ENCODE results near the gene MGRN1. TPM values are rescaled to one million over a fixed set of nuclear protein-coding genes. Genes with fewer than 3 reads are reported as not detected.

MGRN1 gene
- total RNA-seq, 1 donor from 2014 or later, result 91.5 TPM

DNA sequence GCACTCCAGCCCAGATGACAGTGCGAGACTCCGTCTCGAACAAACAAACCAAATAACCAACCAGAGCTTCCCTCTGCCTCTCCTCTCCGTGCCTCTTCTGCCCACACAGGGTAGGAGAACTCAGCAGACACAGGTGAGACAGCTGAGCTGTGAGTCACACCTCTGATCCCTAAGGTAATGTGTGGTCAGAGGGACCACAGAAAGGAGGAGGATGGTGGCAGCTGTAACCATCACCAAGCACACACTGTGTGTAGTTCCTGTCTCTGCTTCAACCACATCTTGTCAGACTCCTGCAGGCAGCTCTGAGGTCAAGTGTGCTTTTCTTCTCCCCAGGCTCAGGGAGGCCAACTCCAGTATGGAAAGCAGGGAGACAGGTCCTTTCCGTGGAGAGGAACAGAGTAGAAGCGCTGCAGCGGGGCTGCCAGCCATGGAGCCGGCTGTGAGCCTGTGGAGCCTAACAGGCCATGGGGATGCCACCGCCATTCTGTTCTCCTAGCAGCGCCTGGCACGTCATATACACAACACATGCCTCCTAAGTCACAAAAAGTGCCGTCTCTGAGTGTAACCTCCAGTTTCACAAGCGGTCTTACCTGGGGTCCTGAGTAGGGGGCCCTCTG lies 75.9 kb downstream of the MGRN1 start:
- Histone ChIP-seq H3K4me1 (ENCODE audit: insufficient read depth, low read length) (no peaks in the 10 kb centered on the region), H3K27me3 (ENCODE audit: insufficient read depth, low read length) (no peaks in the 10 kb centered on the region), H3K79me2 (ENCODE audit: insufficient read depth, low read length) (peaks cover 2% of the 10 kb centered on the region), H3K4me2 (ENCODE audit: low read length) (no peak overlapping the region), H3K27ac (ENCODE audit: low read depth, low read length) (no peak overlapping the region), H3K4me3 (ENCODE audit: insufficient read depth, low read depth, low read length) (no peak overlapping the region), H3K36me3 (ENCODE audit: insufficient read depth, low read length) (peaks cover 22% of the 10 kb centered on the region), H3K9ac (ENCODE audit: low read length) (no peak overlapping the region), H3K9me3 (ENCODE audit: insufficient read depth, low read depth, low read length) (no peaks in the 10 kb centered on the region), H4K20me1 (ENCODE audit: insufficient read depth, low read length) (peaks cover 25% of the 10 kb centered on the region), H2AFZ (ENCODE audit: low read depth, low read length) (no peak overlapping the region)
- H3K27me3 Mint-ChIP-seq (ENCODE audit: low read depth, unreplicated experiment), result no peaks in the 10 kb centered on the region
- H3K27ac Mint-ChIP-seq (ENCODE audit: unreplicated experiment), result no peak overlapping the region
- H3K36me3 Mint-ChIP-seq (ENCODE audit: low read depth, unreplicated experiment), result peaks cover 15% of the 10 kb centered on the region
- no peak overlapping the region for H3K4me3 Mint-ChIP-seq (ENCODE audit: unreplicated experiment)
- DNase-seq (ENCODE audit: low read depth) (no peak), FAIRE-seq (no peak)
- H3K9me3 Mint-ChIP-seq (ENCODE audit: unreplicated experiment), result no peaks in the 10 kb centered on the region
- peaks cover 5% of the 10 kb centered on the region for H3K4me1 Mint-ChIP-seq (ENCODE audit: low read depth, unreplicated experiment)
- TF ChIP-seq, protein P1, sequence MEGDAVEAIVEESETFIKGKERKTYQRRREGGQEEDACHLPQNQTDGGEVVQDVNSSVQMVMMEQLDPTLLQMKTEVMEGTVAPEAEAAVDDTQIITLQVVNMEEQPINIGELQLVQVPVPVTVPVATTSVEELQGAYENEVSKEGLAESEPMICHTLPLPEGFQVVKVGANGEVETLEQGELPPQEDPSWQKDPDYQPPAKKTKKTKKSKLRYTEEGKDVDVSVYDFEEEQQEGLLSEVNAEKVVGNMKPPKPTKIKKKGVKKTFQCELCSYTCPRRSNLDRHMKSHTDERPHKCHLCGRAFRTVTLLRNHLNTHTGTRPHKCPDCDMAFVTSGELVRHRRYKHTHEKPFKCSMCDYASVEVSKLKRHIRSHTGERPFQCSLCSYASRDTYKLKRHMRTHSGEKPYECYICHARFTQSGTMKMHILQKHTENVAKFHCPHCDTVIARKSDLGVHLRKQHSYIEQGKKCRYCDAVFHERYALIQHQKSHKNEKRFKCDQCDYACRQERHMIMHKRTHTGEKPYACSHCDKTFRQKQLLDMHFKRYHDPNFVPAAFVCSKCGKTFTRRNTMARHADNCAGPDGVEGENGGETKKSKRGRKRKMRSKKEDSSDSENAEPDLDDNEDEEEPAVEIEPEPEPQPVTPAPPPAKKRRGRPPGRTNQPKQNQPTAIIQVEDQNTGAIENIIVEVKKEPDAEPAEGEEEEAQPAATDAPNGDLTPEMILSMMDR (IDR thresholded peaks at IDR 0.05; ENCODE audit: insufficient read depth, low read depth, low read length), result no peak
- no peak for TF ChIP-seq EZH2 (IDR thresholded peaks at IDR 0.05; ENCODE audit: insufficient read depth, low read length)

- Mint-ChIP-seq H3K27ac (ENCODE audit: unreplicated experiment) (no peak overlapping the region), H3K36me3 (ENCODE audit: low read depth, unreplicated experiment) (peaks cover 14% of the 10 kb centered on the region), H3K9me3 (ENCODE audit: unreplicated experiment) (no peaks in the 10 kb centered on the region), H3K4me3 (ENCODE audit: unreplicated experiment) (no peak overlapping the region), H3K27me3 (ENCODE audit: low read depth, unreplicated experiment) (no peaks in the 10 kb centered on the region), H3K4me1 (ENCODE audit: low read depth, unreplicated experiment) (peaks cover 3% of the 10 kb centered on the region)
- H3K4me3 ChIP-seq (ENCODE audit: insufficient read depth, low read depth, low read length), result no peak overlapping the region
- no peaks in the 10 kb centered on the region for H3K4me1 ChIP-seq (ENCODE audit: insufficient read depth, low read length)
- peaks cover 18% of the 10 kb centered on the region for H4K20me1 ChIP-seq (ENCODE audit: insufficient read depth, low read length)
- no peaks in the 10 kb centered on the region for H3K79me2 ChIP-seq (ENCODE audit: insufficient read depth, low read length)
- peaks cover 16% of the 10 kb centered on the region for H3K36me3 ChIP-seq (ENCODE audit: insufficient read depth, low read length)
- H2AFZ ChIP-seq (ENCODE audit: low read depth, low read length), result no peak overlapping the region
- TF ChIP-seq EZH2 (IDR thresholded peaks at IDR 0.05; ENCODE audit: insufficient read depth, low read length), result no peak
- TF ChIP-seq, protein P1 (IDR thresholded peaks at IDR 0.05; ENCODE audit: insufficient read depth, low read depth, low read length), result no peak
- H3K27me3 ChIP-seq (ENCODE audit: insufficient read depth, low read length), result no peaks in the 10 kb centered on the region
- FAIRE-seq (no peak), DNase-seq (ENCODE audit: low read depth) (no peak)
- no peak overlapping the region for H3K27ac ChIP-seq (ENCODE audit: low read depth, low read length)
- no peak overlapping the region for H3K9ac ChIP-seq (ENCODE audit: low read length)
- H3K9me3 ChIP-seq (ENCODE audit: insufficient read depth, low read depth, low read length), result no peaks in the 10 kb centered on the region
- H3K4me2 ChIP-seq (ENCODE audit: low read length), result no peak overlapping the region
Measured at GRCh38 chr16:4700997-4701743, 76.5 kb downstream of the MGRN1 start.

All from astrocyte (in vitro differentiated cells and primary cell).